NT2/D1 (cell line): ENCODE results near the gene RBM4.

Experiments
- SUZ12 ChIP-seq: IDR thresholded peaks from 2 replicates; pipeline ENCODE4 v1.6.1; 2011; ENCODE audit not compliant: insufficient read length, insufficient read depth; ENCODE audit errors: extremely low read depth
- ZNF274 ChIP-seq: IDR thresholded peaks from 2 replicates; pipeline ENCODE4 v1.6.1; 2011; ENCODE audit warnings: mild to moderate bottlenecking, low read depth, low read length

GRCh38 chr11:66591175-66591574 lies 47.3 kb upstream of the RBM4 start:
- TF ChIP-seq SUZ12 (no peak), ZNF274 (no peak)
